MG63 (cell line): ENCODE data around the gene BICDL2. TPM values are rescaled to one million over a fixed set of nuclear protein-coding genes. Genes with fewer than 3 reads are reported as not detected.
A peak's percentile ranks its signal among the peaks of the same experiment; 100 is the strongest.

Experiments used
- DNase-seq: peaks from one replicate; pipeline ENCODE4 v3.0.0-alpha.2; 2020
- H3K27me3 ChIP-seq: fragments of 250-450 bp; sonication (Bioruptor Pico); 2 replicates; pipeline ENCODE4 v1.5.1; 2020; ENCODE audit warnings: mild to moderate bottlenecking, moderate library complexity
- H3K36me3 ChIP-seq: fragments of 250-450 bp; sonication (Bioruptor Pico); 2 replicates; pipeline ENCODE4 v1.5.1; 2020; ENCODE audit warnings: mild to moderate bottlenecking, moderate library complexity
- H3K4me3 ChIP-seq: fragments of 250-450 bp; sonication (Bioruptor Pico); 2 replicates; pipeline ENCODE4 v1.5.1; 2020; ENCODE audit warnings: mild to moderate bottlenecking, moderate library complexity
- H3K9me3 ChIP-seq: fragments of 250-450 bp; sonication (Bioruptor Pico); 2 replicates; pipeline ENCODE4 v1.5.1; 2020; ENCODE audit warnings: mild to moderate bottlenecking, moderate library complexity
- total RNA-seq: library from RNA; depleted of rRNA; stranded (reverse); fragments of >200 nt; shearing (Covaris generic); gene quantifications from 2 replicates; pipeline ENCODE4 v1.2.3, GENCODE V29; 2014; ENCODE audit warnings: low replicate concordance; rRNA removed

The BICDL2 gene
- total RNA-seq, 1 experiment from 2014 or later = not detected

GRCh38 chr16:2988590-2989099, 48.1 kb downstream of the BICDL2 start:
- H3K9me3 ChIP-seq = no peaks in the 10 kb centered on the region
- no peaks in the 10 kb centered on the region for H3K36me3 ChIP-seq
- no peaks in the 10 kb centered on the region for H3K27me3 ChIP-seq
- no peak for DNase-seq
- no peak overlapping the region for H3K4me3 ChIP-seq

- no peak overlapping the region for H3K4me3 ChIP-seq
- no peaks in the 10 kb centered on the region for H3K27me3 ChIP-seq
- H3K9me3 ChIP-seq = no peaks in the 10 kb centered on the region
- DNase-seq = peak; percentile 76
- no peaks in the 10 kb centered on the region for H3K36me3 ChIP-seq
These were observed 48.9 kb downstream of the BICDL2 start for GRCh38 chr16:2987833-2988232.

GRCh38 chr16:2987286-2987685, 49.5 kb downstream of the BICDL2 start:
- H3K27me3 ChIP-seq = no peaks in the 10 kb centered on the region
- no peak for DNase-seq

GRCh38 chr16:2986623-2987188, 50.0 kb downstream of the BICDL2 start:
- Histone ChIP-seq H3K4me3 (no peak overlapping the region), H3K36me3 (no peaks in the 10 kb centered on the region), H3K27me3 (no peaks in the 10 kb centered on the region), H3K9me3 (no peaks in the 10 kb centered on the region)
- DNase-seq = no peak

More at GRCh38 chr16:2987286-2987685, 49.5 kb downstream of the BICDL2 start:
- Histone ChIP-seq H3K36me3 (no peaks in the 10 kb centered on the region), H3K9me3 (no peaks in the 10 kb centered on the region), H3K4me3 (no peak overlapping the region)

- no peaks in the 10 kb centered on the region for H3K36me3 ChIP-seq
- H3K9me3 ChIP-seq = no peaks in the 10 kb centered on the region
- no peak for DNase-seq
- no peak overlapping the region for H3K4me3 ChIP-seq
- no peaks in the 10 kb centered on the region for H3K27me3 ChIP-seq
These were observed 50.8 kb downstream of the BICDL2 start for GRCh38 chr16:2985893-2986355.

- H3K9me3 ChIP-seq = no peaks in the 10 kb centered on the region
- H3K27me3 ChIP-seq = no peaks in the 10 kb centered on the region
- H3K4me3 ChIP-seq = no peak overlapping the region
- no peak for DNase-seq
- no peaks in the 10 kb centered on the region for H3K36me3 ChIP-seq
These were observed 51.3 kb downstream of the BICDL2 start for GRCh38 chr16:2985462-2985861.

- Histone ChIP-seq H3K27me3 (no peaks in the 10 kb centered on the region), H3K36me3 (peaks cover 9% of the 10 kb centered on the region), H3K4me3 (peak overlapping the region; percentile 25; the same call in 1 of the 2 replicates), H3K9me3 (no peaks in the 10 kb centered on the region)
- peak; percentile 87 for DNase-seq
These were observed 53.0 kb downstream of the BICDL2 start for GRCh38 chr16:2983706-2984136.

- H3K9me3 ChIP-seq = no peaks in the 10 kb centered on the region
- no peaks in the 10 kb centered on the region for H3K27me3 ChIP-seq
- H3K4me3 ChIP-seq = no peak overlapping the region
- DNase-seq = no peak
- H3K36me3 ChIP-seq = peaks cover 21% of the 10 kb centered on the region
These were observed 54.3 kb downstream of the BICDL2 start for GRCh38 chr16:2982402-2982801.

GRCh38 chr16:2981899-2982250, 54.9 kb downstream of the BICDL2 start:
- DNase-seq = no peak
- Histone ChIP-seq H3K4me3 (no peak overlapping the region), H3K9me3 (no peaks in the 10 kb centered on the region), H3K36me3 (peaks cover 27% of the 10 kb centered on the region), H3K27me3 (no peaks in the 10 kb centered on the region)

- H3K4me3 ChIP-seq = peak overlapping the region; percentile 79
- no peaks in the 10 kb centered on the region for H3K9me3 ChIP-seq
- H3K36me3 ChIP-seq = peaks cover 32% of the 10 kb centered on the region
- H3K27me3 ChIP-seq = no peaks in the 10 kb centered on the region
- DNase-seq = no peak
These were observed 55.4 kb downstream of the BICDL2 start for GRCh38 chr16:2981177-2981898.

- Histone ChIP-seq H3K36me3 (peaks cover 40% of the 10 kb centered on the region), H3K9me3 (no peaks in the 10 kb centered on the region), H3K4me3 (peak within 1 kb of the TSS; percentile 79), H3K27me3 (no peaks in the 10 kb centered on the region)
- peak; percentile 94 for DNase-seq
These were observed 56.2 kb downstream of the BICDL2 start, which contains the start of gene PKMYT1 for GRCh38 chr16:2980227-2981176. Gene PKMYT1, minus strand, starts transcription at chr16:2980446. Its CDS starts 789 bp downstream, at chr16:2979657.

GRCh38 chr16:2979669-2980226, 57.0 kb downstream of the BICDL2 start:
- Histone ChIP-seq H3K27me3 (no peaks in the 10 kb centered on the region), H3K36me3 (peaks cover 48% of the 10 kb centered on the region), H3K4me3 (peak overlapping the region; percentile 79), H3K9me3 (no peaks in the 10 kb centered on the region)
- DNase-seq = peak; percentile 52

Other genes with a start within 250 kb of the BICDL2 start
- not detected in 2 replicates for gene PRSS33, start 249.4 kb downstream of the BICDL2 start, total RNA-seq
- not detected in 2 replicates for gene PRSS41, start 238.5 kb downstream of the BICDL2 start, total RNA-seq
- 5.8 and 11.9 TPM in 2 replicates for gene PRSS21, start 219.7 kb downstream of the BICDL2 start, total RNA-seq
- gene ZG16B, start 206.6 kb downstream of the BICDL2 start, total RNA-seq = 2.7 TPM in 1 of 2 replicates, not detected in the other
- not detected in 2 replicates for gene PRSS22, start 178.8 kb downstream of the BICDL2 start, total RNA-seq
- 176 and 179 TPM in 2 replicates for gene FLYWCH2, start 153.7 kb downstream of the BICDL2 start, total RNA-seq
- gene FLYWCH1, start 125.0 kb downstream of the BICDL2 start, total RNA-seq = 112 and 126 TPM in 2 replicates
- 0.26 and 1.0 TPM in 2 replicates for gene KREMEN2, start 72.7 kb downstream of the BICDL2 start, total RNA-seq
- gene PAQR4, start 67.6 kb downstream of the BICDL2 start, total RNA-seq = 23.5 and 38.1 TPM in 2 replicates
- 12.0 and 30.3 TPM in 2 replicates for gene PKMYT1, start 56.5 kb downstream of the BICDL2 start, total RNA-seq
- gene CLDN9, start 24.0 kb downstream of the BICDL2 start, total RNA-seq = not detected in 2 replicates
- not detected in 2 replicates for gene CLDN6, start 18.8 kb downstream of the BICDL2 start, total RNA-seq
- gene TNFRSF12A, start 16.6 kb downstream of the BICDL2 start, total RNA-seq = 541 and 602 TPM in 2 replicates
- 2.9 and 60.7 TPM in 2 replicates for gene HCFC1R1, start 13.0 kb downstream of the BICDL2 start, total RNA-seq
- gene THOC6, start 12.9 kb downstream of the BICDL2 start, total RNA-seq = 63.2 and 118 TPM in 2 replicates
- not detected in 2 replicates for gene MMP25, start 9.6 kb upstream of the BICDL2 start, total RNA-seq
- 4.4 and 11.5 TPM in 2 replicates for gene IL32, start 28.7 kb upstream of the BICDL2 start, total RNA-seq
- not detected in 2 replicates for gene ZSCAN10, start 62.4 kb upstream of the BICDL2 start, total RNA-seq
- gene ZNF205, start 75.6 kb upstream of the BICDL2 start, total RNA-seq = 15.5 and 22.6 TPM in 2 replicates
- gene ZNF213, start 98.1 kb upstream of the BICDL2 start, total RNA-seq = 2.8 and 11.9 TPM in 2 replicates
- gene OR1F1, start 151.3 kb upstream of the BICDL2 start, total RNA-seq = not detected in 2 replicates
- gene ZNF200, start 198.2 kb upstream of the BICDL2 start, total RNA-seq = 3.4 and 5.8 TPM in 2 replicates
- 0.07 TPM in 1 of 2 replicates, not detected in the other for gene MEFV, start 219.7 kb upstream of the BICDL2 start, total RNA-seq
- 48.3 and 74.7 TPM in 2 replicates for gene ZNF263, start 246.5 kb upstream of the BICDL2 start, total RNA-seq